Right atrium auricular region (tissue), 2 donors: ENCODE data around the gene B3GAT3. TPM values are rescaled to one million over a fixed set of nuclear protein-coding genes. Genes with fewer than 3 reads are reported as not detected.
"Not testable (repeated sequence)": the region's sequence is repeated elsewhere in the genome, so short reads cannot be mapped to it uniquely, and the experiment has no call there.

Experiments used
- DNase-seq: peaks from one replicate; pipeline ENCODE4 v3.0.0-alpha.2; 2019; ENCODE audit warnings: low spot score
- H3K27ac ChIP-seq, 2 donors: fragments of 200-600 bp; sonication (generic); 1 replicate in 1 of 2; 2 replicates in 1 of 2; pipeline ENCODE4 v1.5.1; 2016 to 2019
- H3K27me3 ChIP-seq, 2 donors: fragments of 200-600 bp; sonication (generic); one replicate each; pipeline versions ENCODE4 v1.5.1 to v1.6.0; 2017 to 2019
- H3K36me3 ChIP-seq: fragments of 200-600 bp; sonication (generic); one replicate; pipeline ENCODE4 v1.5.1; 2016
- H3K4me1 ChIP-seq, 2 donors: fragments of 200-600 bp; sonication (generic); one replicate each; pipeline versions ENCODE4 v1.5.1 to v1.6.0; 2017 to 2019
- H3K4me3 ChIP-seq, 2 donors: fragments of 200-600 bp; sonication (generic); 1 replicate in 1 of 2; 2 replicates in 1 of 2; pipeline ENCODE4 v1.5.1; 2017 to 2019; ENCODE audit warnings: mild to moderate bottlenecking in 1 of 2, moderate library complexity in 1 of 2
- H3K9me3 ChIP-seq, 2 donors: fragments of 200-600 bp; sonication (generic); one replicate each; pipeline ENCODE4 v1.5.1; 2019
- total RNA-seq, 2 donors: library from RNA; depleted of rRNA; stranded (reverse); fragments of >200 nt; gene quantifications; one replicate each; pipeline ENCODE4 v1.1.0, GENCODE V29; 2016
- TF ChIP-seq, protein P1 (sequence below), 2 donors: fragments of 200-600 bp; sonication (generic); IDR thresholded peaks; one replicate each; pipeline ENCODE4 v1.5.1; 2019; ENCODE audit warnings: antibody characterized with exemption in 2 of 2

The B3GAT3 gene
- total RNA-seq, 2 donors from 2014 or later = 12.7 to 14.0 TPM

DNA sequence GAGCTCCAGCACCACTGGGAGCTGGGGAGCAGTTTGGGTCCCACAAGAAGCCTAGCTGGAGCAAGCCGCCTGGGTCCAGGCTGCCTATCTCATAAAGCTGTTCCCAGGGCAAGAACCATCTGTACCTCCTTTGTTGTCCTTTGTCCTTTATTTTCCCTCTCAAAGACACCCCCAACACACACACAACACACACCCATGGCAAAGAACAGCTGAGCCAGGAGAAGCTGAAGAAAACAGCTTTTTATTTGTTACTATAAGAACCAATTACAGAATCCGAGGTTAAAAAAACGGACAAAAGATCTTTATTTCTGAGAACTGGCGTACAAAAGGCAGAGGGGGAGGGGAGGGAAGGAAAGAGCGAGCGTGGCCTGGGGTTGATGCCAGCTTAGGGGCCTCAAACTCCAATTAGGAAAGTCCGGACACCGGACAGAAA lies 28.8 kb downstream of the B3GAT3 start:
- TF ChIP-seq, protein P1, sequence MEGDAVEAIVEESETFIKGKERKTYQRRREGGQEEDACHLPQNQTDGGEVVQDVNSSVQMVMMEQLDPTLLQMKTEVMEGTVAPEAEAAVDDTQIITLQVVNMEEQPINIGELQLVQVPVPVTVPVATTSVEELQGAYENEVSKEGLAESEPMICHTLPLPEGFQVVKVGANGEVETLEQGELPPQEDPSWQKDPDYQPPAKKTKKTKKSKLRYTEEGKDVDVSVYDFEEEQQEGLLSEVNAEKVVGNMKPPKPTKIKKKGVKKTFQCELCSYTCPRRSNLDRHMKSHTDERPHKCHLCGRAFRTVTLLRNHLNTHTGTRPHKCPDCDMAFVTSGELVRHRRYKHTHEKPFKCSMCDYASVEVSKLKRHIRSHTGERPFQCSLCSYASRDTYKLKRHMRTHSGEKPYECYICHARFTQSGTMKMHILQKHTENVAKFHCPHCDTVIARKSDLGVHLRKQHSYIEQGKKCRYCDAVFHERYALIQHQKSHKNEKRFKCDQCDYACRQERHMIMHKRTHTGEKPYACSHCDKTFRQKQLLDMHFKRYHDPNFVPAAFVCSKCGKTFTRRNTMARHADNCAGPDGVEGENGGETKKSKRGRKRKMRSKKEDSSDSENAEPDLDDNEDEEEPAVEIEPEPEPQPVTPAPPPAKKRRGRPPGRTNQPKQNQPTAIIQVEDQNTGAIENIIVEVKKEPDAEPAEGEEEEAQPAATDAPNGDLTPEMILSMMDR (IDR thresholded peaks at IDR 0.05) = no peak
- Histone ChIP-seq H3K4me1 (peaks cover 0 to 24% of the 10 kb centered on the region in 2 donors), H3K27me3 (no peaks in the 10 kb centered on the region), H3K36me3 (peaks cover 55% of the 10 kb centered on the region), H3K27ac (peak overlapping the region; percentile 96 to 97), H3K9me3 (no peaks in the 10 kb centered on the region), H3K4me3 (no peak overlapping the region)
- no peak for DNase-seq

DNA sequence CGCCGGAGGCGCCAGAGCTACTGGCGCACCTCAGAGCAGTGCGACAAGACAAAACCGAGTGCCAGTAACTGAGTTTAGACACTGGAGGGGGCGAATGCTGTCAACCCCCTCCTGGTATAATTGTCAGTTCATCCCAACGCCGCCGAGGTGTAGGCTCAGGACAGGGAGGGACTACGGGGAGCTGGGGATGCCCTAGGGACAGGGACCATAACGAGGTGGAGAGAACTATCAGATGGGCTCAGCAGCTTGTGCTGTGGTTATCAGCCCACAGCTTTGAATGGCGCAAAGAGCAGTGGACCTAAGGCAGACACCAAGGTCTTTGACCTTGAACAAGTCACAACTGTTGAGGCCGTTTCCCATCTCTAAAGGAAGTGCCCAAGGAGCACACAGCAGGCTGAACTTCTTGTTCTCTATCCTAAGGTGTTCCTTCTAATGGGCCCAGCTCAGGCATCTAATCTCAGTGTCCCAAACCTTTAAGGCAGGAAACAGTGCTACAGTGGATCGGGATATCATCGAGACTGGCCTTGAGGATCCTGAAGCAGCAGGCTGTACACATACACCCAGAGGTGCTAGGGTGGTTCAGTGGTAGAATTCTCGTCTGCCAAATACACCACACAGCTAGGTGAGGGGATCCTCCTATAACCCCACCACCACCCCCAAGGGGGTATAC lies 29.5 kb downstream of the B3GAT3 start:
- Histone ChIP-seq H3K36me3 (peaks cover 55% of the 10 kb centered on the region), H3K27me3 (no peaks in the 10 kb centered on the region), H3K4me1 (peaks cover 0 to 24% of the 10 kb centered on the region in 2 donors), H3K4me3 (peak overlapping the region; percentile 40 to 81), H3K9me3 (no peaks in the 10 kb centered on the region), H3K27ac (peak overlapping the region; percentile 96 to 97)
- DNase-seq = no peak
- TF ChIP-seq, protein P1 (IDR thresholded peaks at IDR 0.05) = no peak

DNA sequence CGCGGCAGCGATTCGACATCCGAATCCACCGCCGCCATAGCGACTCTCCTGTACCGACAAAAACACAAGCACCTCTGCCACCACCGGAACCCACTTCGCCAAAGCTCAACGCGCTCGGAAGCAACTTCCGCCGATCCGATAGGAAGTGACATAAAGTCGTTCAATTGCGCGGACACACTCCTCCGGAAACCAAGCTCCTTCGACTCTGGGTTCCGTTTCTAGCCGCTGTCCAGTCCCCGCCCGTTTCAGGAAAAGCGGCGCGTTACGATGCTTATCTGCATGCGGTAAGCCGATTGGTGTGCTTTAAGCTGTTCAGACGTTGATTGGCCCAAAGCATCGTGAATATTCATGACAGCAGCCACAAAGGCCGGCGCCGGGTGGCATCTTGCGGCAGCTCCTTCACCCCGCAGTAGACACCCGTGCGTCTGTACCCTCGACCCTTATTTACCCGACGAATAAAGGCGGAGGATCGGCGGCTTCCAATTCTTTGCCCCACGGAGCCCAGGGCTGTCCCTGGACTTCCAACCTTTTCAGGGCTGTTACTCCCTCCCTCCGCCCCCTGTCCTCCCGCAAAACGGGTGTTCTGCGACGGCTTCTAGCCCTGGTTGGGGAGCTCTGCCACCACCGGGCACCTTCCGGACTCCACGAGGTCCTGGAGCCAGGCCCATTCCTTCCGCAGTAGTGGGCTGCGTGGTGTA lies 30.2 kb downstream of the B3GAT3 start, which contains the start of gene TUT1:
Gene TUT1, minus strand, starts transcription at position 76 of the 698 bp plus-strand sequence. Its CDS starts 38 bp downstream, at position 38.
- H3K27ac ChIP-seq = peak within 1 kb of the TSS; percentile 96 to 97
- H3K4me3 ChIP-seq = peak within 1 kb of the TSS; percentile 71 to 81
- no peaks in the 10 kb centered on the region for H3K27me3 ChIP-seq
- H3K9me3 ChIP-seq = no peaks in the 10 kb centered on the region
- peaks cover 0 to 24% of the 10 kb centered on the region in 2 donors for H3K4me1 ChIP-seq
- TF ChIP-seq, protein P1 (IDR thresholded peaks at IDR 0.05) = peak in 1 of 2 donors; percentile 23
- DNase-seq = peak; percentile 99
- H3K36me3 ChIP-seq = peaks cover 55% of the 10 kb centered on the region

DNA sequence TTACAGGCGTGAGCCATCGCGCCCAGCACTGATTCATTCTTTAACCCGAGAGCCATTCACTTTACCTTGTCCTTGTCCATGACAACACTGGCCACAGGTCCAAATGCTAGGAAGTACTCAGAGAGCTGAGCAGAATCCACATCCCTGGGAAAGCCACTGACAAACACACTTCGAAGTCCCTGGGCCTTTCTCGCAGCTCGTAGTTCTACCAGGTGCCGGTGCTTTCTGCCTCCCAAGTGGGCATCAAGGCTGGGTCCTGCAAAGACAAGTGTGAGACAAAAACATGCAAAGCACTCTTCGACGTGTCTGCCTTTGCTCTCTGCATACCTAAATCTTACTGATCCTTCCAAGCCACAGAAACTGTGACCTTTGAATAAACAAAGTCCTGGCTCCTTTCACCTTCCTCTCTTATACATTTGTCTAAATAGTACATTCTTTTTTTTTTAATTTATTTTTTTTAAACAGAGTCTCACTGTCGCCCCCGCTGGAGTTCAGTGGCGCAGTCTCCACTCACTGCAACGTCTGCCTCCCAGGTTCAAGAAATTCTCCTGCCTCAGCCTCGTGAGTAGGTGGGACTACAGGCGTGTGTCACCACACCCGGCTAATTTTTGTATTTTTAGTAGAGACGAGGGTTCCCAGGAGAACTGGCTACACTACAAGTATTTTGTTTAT lies 32.7 kb downstream of the B3GAT3 start:
- Histone ChIP-seq H3K9me3 (no peaks in the 10 kb centered on the region), H3K36me3 (peaks cover 47% of the 10 kb centered on the region), H3K4me3 (no peak overlapping the region), H3K4me1 (peaks cover 0 to 24% of the 10 kb centered on the region in 2 donors), H3K27me3 (no peaks in the 10 kb centered on the region), H3K27ac (no peak overlapping the region)
- DNase-seq = no peak
- TF ChIP-seq, protein P1 (IDR thresholded peaks at IDR 0.05) = no peak

DNA sequence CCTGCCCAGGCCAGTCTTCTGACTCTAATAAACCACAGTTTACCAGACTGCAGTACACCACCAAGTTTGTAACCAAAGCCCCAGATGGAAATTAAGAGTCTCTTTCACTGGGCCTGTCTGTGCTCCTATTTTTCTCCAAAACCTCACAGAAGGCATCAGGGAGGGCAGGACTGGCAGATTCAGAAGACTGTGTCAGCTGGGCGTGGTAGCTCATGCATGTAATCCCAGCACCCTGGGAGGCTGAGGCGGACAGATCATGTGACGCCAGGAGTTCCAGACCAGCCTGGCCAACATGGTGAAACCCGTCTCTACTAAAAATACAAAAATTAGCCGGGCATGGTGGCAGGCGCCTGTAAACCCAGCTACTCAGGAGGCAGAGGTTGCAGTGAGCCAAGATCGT lies 36.4 kb downstream of the B3GAT3 start:
- peaks cover 54% of the 10 kb centered on the region for H3K36me3 ChIP-seq
- not testable (repeated sequence) for H3K9me3 ChIP-seq, H3K27ac ChIP-seq, H3K4me3 ChIP-seq, H3K27me3 ChIP-seq, DNase-seq, H3K4me1 ChIP-seq

DNA sequence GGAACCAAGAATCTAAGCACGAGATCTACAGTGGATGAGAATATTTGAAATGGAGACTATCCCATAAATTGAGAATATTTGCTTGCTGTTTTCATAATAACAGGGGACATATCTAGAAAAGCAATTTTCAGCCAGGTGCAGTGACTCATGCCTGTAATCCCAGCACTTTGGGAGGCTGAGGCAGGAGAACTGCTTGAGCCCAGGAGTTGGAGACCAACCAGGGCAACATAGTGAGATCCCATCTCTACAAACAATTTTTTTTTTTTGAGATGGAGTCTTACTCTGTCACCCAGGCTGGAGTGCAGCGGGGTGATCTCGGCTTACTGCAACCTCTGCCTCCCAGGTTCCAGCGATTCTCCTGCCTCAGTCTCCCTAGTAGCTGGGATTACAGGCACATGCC lies 40.1 kb downstream of the B3GAT3 start:
- H3K9me3 ChIP-seq, H3K27ac ChIP-seq, DNase-seq, H3K27me3 ChIP-seq, H3K4me1 ChIP-seq, H3K4me3 ChIP-seq: not testable (repeated sequence)
- H3K36me3 ChIP-seq = peaks cover 48% of the 10 kb centered on the region
